HG02885 (cell line): ENCODE measurements around the gene ZIC5.

Experiments
- ATAC-seq: cut with Tn5 transposase; IDR thresholded peaks from one replicate; pipeline ENCODE4 v1.9.1; 2021; ENCODE audit warnings: mild to moderate bottlenecking; ENCODE audit not compliant: unreplicated experiment, poor library complexity

Gene ZIC5

GRCh38 chr13:99977912-99978798 lies 6.6 kb upstream of the ZIC5 start:
- ATAC-seq: no peak

GRCh38 chr13:99977334-99977911 lies 5.9 kb upstream of the ZIC5 start:
- ATAC-seq: no peak

- no peak for ATAC-seq
These were observed 5.0 kb upstream of the ZIC5 start for GRCh38 chr13:99976575-99976974.

GRCh38 chr13:99975626-99976025 lies 4.1 kb upstream of the ZIC5 start:
- ATAC-seq: no peak

- no peak for ATAC-seq
These were observed 3.5 kb upstream of the ZIC5 start for GRCh38 chr13:99974939-99975561.

- ATAC-seq: no peak
These were observed 2.9 kb upstream of the ZIC5 start for GRCh38 chr13:99974296-99974938.

GRCh38 chr13:99973808-99974185 lies 2.2 kb upstream of the ZIC5 start:
- ATAC-seq: no peak

GRCh38 chr13:99973163-99973807 lies 1.7 kb upstream of the ZIC5 start:
- no peak for ATAC-seq

- no peak for ATAC-seq
These were observed 694 bp upstream of the ZIC5 start for GRCh38 chr13:99972190-99972731.

GRCh38 chr13:99970651-99971575 lies 654 bp downstream of the ZIC5 start:
- peak; percentile 46 for ATAC-seq

GRCh38 chr13:99969919-99970650 lies 1.5 kb downstream of the ZIC5 start:
- ATAC-seq: peak; percentile 35

GRCh38 chr13:99969453-99969918 lies 2.1 kb downstream of the ZIC5 start:
- ATAC-seq: no peak

- ATAC-seq: no peak
These were observed 2.8 kb downstream of the ZIC5 start for GRCh38 chr13:99968521-99969452.

- no peak for ATAC-seq
These were observed 3.6 kb downstream of the ZIC5 start for GRCh38 chr13:99967869-99968520.

- ATAC-seq: no peak
These were observed 4.1 kb downstream of the ZIC5 start for GRCh38 chr13:99967498-99967868.

- ATAC-seq: no peak
These were observed 5.3 kb downstream of the ZIC5 start for GRCh38 chr13:99966064-99966805.
